BJ (cell line): Measurements from ENCODE around the gene HOGA1. TPM values are rescaled to one million over a fixed set of nuclear protein-coding genes. Genes with fewer than 3 reads are reported as not detected.
"Not testable (repeated sequence)": the region's sequence is repeated elsewhere in the genome, so short reads cannot be mapped to it uniquely, and the experiment has no call there.

Experiments
- CTCF ChIA-PET: fragments of 350-600 bp; formaldehyde crosslinking; extraction: SDS; loops from one replicate; lab custom pipeline; 2021; ENCODE audit warnings: antibody characterized with exemption, inconsistent platforms; lab: Yijun Ruan, JAX
- POLR2A ChIA-PET: fragments of 300-600 bp; sonication (Branson Sonifier 250); formaldehyde crosslinking; extraction: SDS; loops from one replicate; lab custom pipeline; 2021; ENCODE audit warnings: antibody characterized with exemption; lab: Charles Lee
- DNase-seq: peaks from one replicate; pipeline ENCODE4 v3.0.0-alpha.2; 2011; ENCODE audit warnings: low read depth
- H3K27me3 ChIP-seq: 2 replicates; pipeline ENCODE4 v1.6.0; 2011; ENCODE audit warnings: low read length; ENCODE audit not compliant: control insufficient read depth, insufficient read depth
- H3K36me3 ChIP-seq: 2 replicates; pipeline ENCODE4 v1.5.1; 2011; ENCODE audit warnings: low read length; ENCODE audit not compliant: control insufficient read depth, insufficient read depth
- H3K4me3 ChIP-seq: 2 replicates; pipeline ENCODE4 v1.5.1; 2011; ENCODE audit warnings: low read depth, mild to moderate bottlenecking, control low read depth, low read length
- CTCF ChIP-seq: IDR thresholded peaks from 2 replicates; pipeline ENCODE4 v1.5.1; 2011; ENCODE audit warnings: low read depth, mild to moderate bottlenecking, control low read depth, inconsistent platforms, low read length, moderate library complexity; ENCODE audit not compliant: insufficient read depth
- polyA plus RNA-seq: library from polyadenylated mRNA; depleted of rRNA; stranded (reverse); fragments of >200 nt; gene quantifications from 2 replicates; pipeline ENCODE4 v1.2.3, GENCODE V29; 2011

The HOGA1 gene
- polyA plus RNA-seq, 1 experiment = 0.17 TPM

- CTCF ChIA-PET = interaction anchor here (1.8 kb wide), 1 partner anchor 11 kb away, joined by 6 read pairs; the partner anchor contains the start of gene ANKRD2
- H3K4me3 ChIP-seq, H3K27me3 ChIP-seq, POLR2A ChIA-PET, H3K36me3 ChIP-seq, DNase-seq: not testable (repeated sequence)
Measured at GRCh38 chr10:97561386-97562077, 22.7 kb upstream of the HOGA1 start.

GRCh38 chr10:97562329-97562728 is 21.9 kb upstream of the HOGA1 start:
- DNase-seq, H3K4me3 ChIP-seq, H3K36me3 ChIP-seq, POLR2A ChIA-PET, H3K27me3 ChIP-seq: not testable (repeated sequence)
- CTCF ChIA-PET = interaction anchor here (1.8 kb wide), 1 partner anchor 11 kb away, joined by 6 read pairs; the partner anchor contains the start of gene ANKRD2

GRCh38 chr10:97563337-97563736 is 20.9 kb upstream of the HOGA1 start:
- DNase-seq = no peak
- TF ChIP-seq CTCF = no peak
- POLR2A ChIA-PET = no interaction called here
- peaks cover 2% of the 10 kb centered on the region for H3K36me3 ChIP-seq
- CTCF ChIA-PET = no interaction called here
- no peaks in the 10 kb centered on the region for H3K27me3 ChIP-seq
- H3K4me3 ChIP-seq = no peak overlapping the region

- ChIA-PET POLR2A (no interaction called here), CTCF (interaction anchor here (0.6 to 2.8 kb wide), 7 partner anchors 8 to 47 kb away, joined by 3 to 14 read pairs (median 4); no protein-coding TSS in a partner anchor)
- H3K4me3 ChIP-seq = no peak overlapping the region
- no peak for DNase-seq
- H3K27me3 ChIP-seq = no peaks in the 10 kb centered on the region
- no peak for TF ChIP-seq CTCF
- peaks cover 7% of the 10 kb centered on the region for H3K36me3 ChIP-seq
Measured at GRCh38 chr10:97564776-97565175, 19.4 kb upstream of the HOGA1 start.

GRCh38 chr10:97566336-97566996 is 17.7 kb upstream of the HOGA1 start:
- CTCF ChIA-PET = interaction anchor here (2.8 to 12.3 kb wide), 2 partner anchors 13 to 46 kb away, joined by 14 to 179 read pairs; no protein-coding TSS in a partner anchor

More at GRCh38 chr10:97566336-97566996, 17.7 kb upstream of the HOGA1 start:
- H3K36me3 ChIP-seq = peaks cover 15% of the 10 kb centered on the region
- POLR2A ChIA-PET = no interaction called here
- DNase-seq = no peak
- no peaks in the 10 kb centered on the region for H3K27me3 ChIP-seq
- H3K4me3 ChIP-seq = no peak overlapping the region
- TF ChIP-seq CTCF = no peak
